Body of pancreas (tissue), 4 donors: ENCODE results near the gene MYO6. TPM values are rescaled to one million over a fixed set of nuclear protein-coding genes. Genes with fewer than 3 reads are reported as not detected.

Experiments
- ATAC-seq: fragments of 150-250 bp; one replicate; pipeline ENCODE4 v1.9.1; 2016
- DNase-seq, 4 donors: peaks; one replicate each; pipeline ENCODE4 v3.0.0-alpha.2; 2019
- H3K27ac ChIP-seq, 4 donors: fragments of 200-600 bp; sonication (generic); 1 replicate in 3 of 4; 2 replicates in 1 of 4; pipeline versions ENCODE4 v1.5.1 to v1.6.1; 2016 to 2019; ENCODE audit warnings: mild to moderate bottlenecking in 1 of 4, mixed read lengths in 1 of 4, moderate library complexity in 1 of 4
- H3K27me3 ChIP-seq, 2 donors: fragments of 200-600 bp; sonication (generic); one replicate each; pipeline ENCODE4 v1.6.0; 2016; ENCODE audit warnings: mild to moderate bottlenecking in 1 of 2
- H3K36me3 ChIP-seq, 2 donors: fragments of 200-600 bp; sonication (generic); replicated peaks in 1 of 2; 2 replicates each; pipeline ENCODE4 v1.5.1; 2016; ENCODE audit warnings: low read depth in 2 of 2; ENCODE audit not compliant: insufficient read depth in 1 of 2
- H3K4me1 ChIP-seq: fragments of 200-600 bp; sonication (generic); one replicate; pipeline ENCODE4 v1.6.0; 2016
- H3K4me3 ChIP-seq, 2 donors: fragments of 200-600 bp; sonication (generic); 1 replicate in 1 of 2; 2 replicates in 1 of 2; pipeline ENCODE4 v1.5.1; 2016 to 2019
- H3K9me3 ChIP-seq, 3 donors: fragments of 200-600 bp; sonication (generic); 1 replicate in 2 of 3; 2 replicates in 1 of 3; pipeline ENCODE4 v1.5.1; 2016
- CTCF ChIP-seq, 7 experiments: fragments of 450-650 bp in 4 of 7; fragments of 200-600 bp in 3 of 7; sonication (generic) in 3 of 7; IDR thresholded peaks; one replicate each; pipeline ENCODE4 v1.5.1; 2016 to 2019; ENCODE audit warnings: antibody characterized with exemption in 7 of 7
- POLR2A ChIP-seq, 3 donors: fragments of 450-650 bp; IDR thresholded peaks; one replicate each; pipeline ENCODE4 v1.6.1; 2016; ENCODE audit warnings: antibody characterized with exemption in 3 of 3, mild to moderate bottlenecking in 2 of 3
- WGBS, 2 donors: methylation state at CpG; one replicate each; pipeline ENCODE4 v1.1.5; 2017; 5-methylcytosine and 5-hydroxymethylcytosine counted together
- intact Hi-C: fragments of 100-400 bp; cut with DNase I; formaldehyde crosslinking; loops from one replicate; pipeline ENCODE4 v1.15.1; 2023
- total RNA-seq, 2 donors: library from RNA; depleted of rRNA; stranded (reverse); fragments of >200 nt; gene quantifications; one replicate each; pipeline ENCODE4 v1.1.0, GENCODE V29; 2016

MYO6 gene
- total RNA-seq, 2 donors from 2014 or later = 21.0 to 29.7 TPM

GRCh38 chr6:75746221-75746620 is 2.8 kb upstream of the MYO6 start:
- 7 to 8% methylated on average over 2 of the region's 2 CpGs for WGBS, 2 donors
- H3K9me3 ChIP-seq = no peaks in the 10 kb centered on the region
- no peak overlapping the region for H3K27ac ChIP-seq
- ATAC-seq (no peak), DNase-seq (no peak)
- intact Hi-C loops = no loop called here
- H3K4me1 ChIP-seq = peaks cover 11% of the 10 kb centered on the region
- H3K27me3 ChIP-seq = no peaks in the 10 kb centered on the region
- H3K36me3 ChIP-seq = no peaks in the 10 kb centered on the region
- no peak overlapping the region for H3K4me3 ChIP-seq
- no peak for TF ChIP-seq POLR2A (IDR thresholded peaks at IDR 0.05)
- TF ChIP-seq CTCF (IDR thresholded peaks at IDR 0.05) = no peak

- DNase-seq (no peak), ATAC-seq (no peak)
- Histone ChIP-seq H3K4me1 (peaks cover 16% of the 10 kb centered on the region), H3K9me3 (no peaks in the 10 kb centered on the region), H3K4me3 (no peak overlapping the region), H3K36me3 (no peaks in the 10 kb centered on the region), H3K27ac (peak overlapping the region in 2 of 4 donors; percentile 2 to 93), H3K27me3 (no peaks in the 10 kb centered on the region)
- WGBS, 2 donors = 53 to 73% methylated on average over 6 to 9 of the region's 9 CpGs
- intact Hi-C loops = no loop called here
- TF ChIP-seq POLR2A (IDR thresholded peaks at IDR 0.05) (no peak), CTCF (IDR thresholded peaks at IDR 0.05) (no peak)
These were observed 1.7 kb upstream of the MYO6 start for GRCh38 chr6:75747152-75747992.

GRCh38 chr6:75748003-75748742 is 866 bp upstream of the MYO6 start:
- peak overlapping the region; percentile 80 to 96 (median 94) for H3K27ac ChIP-seq
- intact Hi-C loops = no loop called here

GRCh38 chr6:75751443-75751842 is 2.4 kb downstream of the MYO6 start:
- Histone ChIP-seq H3K27ac (no peak overlapping the region), H3K27me3 (no peaks in the 10 kb centered on the region), H3K36me3 (no peaks in the 10 kb centered on the region), H3K9me3 (no peaks in the 10 kb centered on the region), H3K4me3 (no peak overlapping the region), H3K4me1 (peaks cover 30% of the 10 kb centered on the region)
- intact Hi-C loops = no loop called here
- ATAC-seq (no peak), DNase-seq (no peak)
- no peak for TF ChIP-seq CTCF (IDR thresholded peaks at IDR 0.05)
- 71 to 79% methylated on average over 2 of the region's 2 CpGs for WGBS, 2 donors

More at GRCh38 chr6:75748003-75748742, 866 bp upstream of the MYO6 start:
- Histone ChIP-seq H3K27me3 (no peaks in the 10 kb centered on the region), H3K4me3 (peak overlapping the region; percentile 48 to 81), H3K4me1 (peaks cover 22% of the 10 kb centered on the region), H3K36me3 (no peaks in the 10 kb centered on the region), H3K9me3 (no peaks in the 10 kb centered on the region)
- DNase-seq = no peak
- TF ChIP-seq POLR2A (IDR thresholded peaks at IDR 0.05) (no peak), CTCF (IDR thresholded peaks at IDR 0.05) (no peak)
- 13 to 22% methylated on average over 13 to 17 of the region's 17 CpGs for WGBS, 2 donors
- ATAC-seq = no peak
